ENCODE results near the gene PACS1.
A peak's percentile ranks its signal among the peaks of the same experiment; 100 is the strongest.

Gene PACS1

GRCh38 chr11:66266378-66267038 lies 196.4 kb downstream of the PACS1 start:
- Histone ChIP-seq H3K36me3 (peaks cover 18 to 67% (median 52%) of the 10 kb centered on the region in 11 experiments), H3K27me3 (no peaks in the 10 kb centered on the region), H3K27ac (peak overlapping the region in 4 of 11 experiments; percentile 45 to 93 (median 87); a peak in 5 of 22 replicates), H3K4me1 (peaks cover 26 to 35% (median 30%) of the 10 kb centered on the region in 10 experiments), H3K9ac (peak overlapping the region; percentile 50 to 96 (median 92); a peak in 18 of 22 replicates), H4K20me1 (peaks cover 22 to 68% (median 28%) of the 10 kb centered on the region in 11 experiments; a peak in 21 of 22 replicates), H3K9me3 (replicated peaks in 1 of 11) (no peaks in the 10 kb centered on the region), H3K4me3 (peak overlapping the region in 8 of 10 experiments; percentile 84 to 99 (median 96); a peak in 13 of 20 replicates), H3K4me2 (peak overlapping the region; percentile 85 to 99 (median 96))
- TF ChIP-seq Cebpa-rat (IDR thresholded peaks at IDR 0.05): no peak

- Histone ChIP-seq H3K4me2 (peak overlapping the region; percentile 85 to 99 (median 96)), H3K36me3 (peaks cover 21 to 67% (median 53%) of the 10 kb centered on the region in 11 experiments), H3K9ac (peak overlapping the region; percentile 50 to 96 (median 92); a peak in 21 of 22 replicates), H3K9me3 (replicated peaks in 1 of 11) (no peaks in the 10 kb centered on the region), H4K20me1 (peaks cover 27 to 68% (median 33%) of the 10 kb centered on the region in 11 experiments; a peak in 21 of 22 replicates), H3K4me1 (peaks cover 26 to 36% (median 30%) of the 10 kb centered on the region in 10 experiments), H3K27ac (peak overlapping the region in 9 of 11 experiments; percentile 45 to 97 (median 90); a peak in 17 of 22 replicates), H3K27me3 (no peaks in the 10 kb centered on the region), H3K4me3 (peak overlapping the region; percentile 78 to 99 (median 92))
- no peak for TF ChIP-seq Cebpa-rat (IDR thresholded peaks at IDR 0.05)
Observed at GRCh38 chr11:66267039-66267378, 196.9 kb downstream of the PACS1 start.

- H3K4me3 ChIP-seq: peak overlapping the region; percentile 78 to 99 (median 92)
- H3K9ac ChIP-seq: peak overlapping the region; percentile 84 to 96 (median 93)
- peaks cover 23 to 67% (median 53%) of the 10 kb centered on the region in 11 experiments for H3K36me3 ChIP-seq
- peaks cover 26 to 36% (median 30%) of the 10 kb centered on the region in 10 experiments for H3K4me1 ChIP-seq
- peak overlapping the region; percentile 84 to 97 (median 90) for H3K27ac ChIP-seq
- no peaks in the 10 kb centered on the region for H3K9me3 ChIP-seq (replicated peaks in 1 of 11)
- TF ChIP-seq Cebpa-rat (IDR thresholded peaks at IDR 0.05): no peak
- H3K27me3 ChIP-seq: no peaks in the 10 kb centered on the region
- peak overlapping the region; percentile 85 to 99 (median 96) for H3K4me2 ChIP-seq
- H4K20me1 ChIP-seq: peaks cover 33 to 68% (median 39%) of the 10 kb centered on the region in 11 experiments; a peak in 21 of 22 replicates
Observed at GRCh38 chr11:66267379-66268243, 197.5 kb downstream of the PACS1 start.

GRCh38 chr11:66268244-66268951 lies 198.3 kb downstream of the PACS1 start, which contains the start of gene RAB1B:
TSS of gene RAB1B (plus strand) at chr11:66268639. CDS start at chr11:66268680, 41 bp downstream.
- Histone ChIP-seq H3K9me3 (replicated peaks in 1 of 11) (no peaks in the 10 kb centered on the region), H3K36me3 (peaks cover 26 to 67% (median 53%) of the 10 kb centered on the region in 11 experiments)
- no peak for TF ChIP-seq Cebpa-rat (IDR thresholded peaks at IDR 0.05)

GRCh38 chr11:66268952-66269905 lies 199.2 kb downstream of the PACS1 start:
- H3K27me3 ChIP-seq: no peaks in the 10 kb centered on the region
- peak overlapping the region; percentile 84 to 97 (median 90) for H3K27ac ChIP-seq
- H3K4me2 ChIP-seq: peak overlapping the region; percentile 73 to 99 (median 96)
- H4K20me1 ChIP-seq: peaks cover 47 to 69% (median 54%) of the 10 kb centered on the region in 11 experiments; a peak in 21 of 22 replicates
- peaks cover 26 to 36% (median 30%) of the 10 kb centered on the region in 10 experiments for H3K4me1 ChIP-seq
- H3K9me3 ChIP-seq (replicated peaks in 1 of 11): no peaks in the 10 kb centered on the region
- H3K4me3 ChIP-seq: peak overlapping the region; percentile 78 to 99 (median 92)
- H3K9ac ChIP-seq: peak overlapping the region; percentile 84 to 96 (median 93)
- no peak for TF ChIP-seq Cebpa-rat (IDR thresholded peaks at IDR 0.05)
- peaks cover 30 to 67% (median 55%) of the 10 kb centered on the region in 11 experiments for H3K36me3 ChIP-seq

More at GRCh38 chr11:66268244-66268951, 198.3 kb downstream of the PACS1 start, which contains the start of gene RAB1B:
- H3K9ac ChIP-seq: peak within 1 kb of the TSS; percentile 84 to 96 (median 93)
- peak within 1 kb of the TSS; percentile 91 to 99 (median 98) for H3K4me2 ChIP-seq
- H3K4me3 ChIP-seq: peak within 1 kb of the TSS; percentile 78 to 99 (median 92)
- peak within 1 kb of the TSS; percentile 84 to 97 (median 90) for H3K27ac ChIP-seq
- H4K20me1 ChIP-seq: peaks cover 39 to 69% (median 46%) of the 10 kb centered on the region in 11 experiments; a peak in 21 of 22 replicates
- peaks cover 26 to 36% (median 30%) of the 10 kb centered on the region in 10 experiments for H3K4me1 ChIP-seq
- no peaks in the 10 kb centered on the region for H3K27me3 ChIP-seq

GRCh38 chr11:66271816-66272215 lies 201.7 kb downstream of the PACS1 start:
- TF ChIP-seq Cebpa-rat (IDR thresholded peaks at IDR 0.05): no peak
- no peaks in the 10 kb centered on the region for H3K9me3 ChIP-seq (replicated peaks in 1 of 11)
- peaks cover 51 to 68% (median 60%) of the 10 kb centered on the region in 11 experiments for H3K36me3 ChIP-seq
- peaks cover 24 to 51% (median 39%) of the 10 kb centered on the region in 10 experiments for H3K4me1 ChIP-seq
- H4K20me1 ChIP-seq: peaks cover 68 to 81% (median 75%) of the 10 kb centered on the region in 11 experiments
- no peak overlapping the region for H3K27ac ChIP-seq
- H3K9ac ChIP-seq: no peak overlapping the region
- no peak overlapping the region for H3K4me2 ChIP-seq
- H3K27me3 ChIP-seq: no peaks in the 10 kb centered on the region
- no peak overlapping the region for H3K4me3 ChIP-seq

GRCh38 chr11:66272596-66272995 lies 202.5 kb downstream of the PACS1 start:
- no peak overlapping the region for H3K27ac ChIP-seq
- H3K27me3 ChIP-seq: no peaks in the 10 kb centered on the region; a peak in 1 of 22 replicates
- peaks cover 76 to 88% (median 83%) of the 10 kb centered on the region in 11 experiments for H4K20me1 ChIP-seq
- TF ChIP-seq Cebpa-rat (IDR thresholded peaks at IDR 0.05): no peak
- peaks cover 27 to 54% (median 43%) of the 10 kb centered on the region in 10 experiments for H3K4me1 ChIP-seq
- H3K4me3 ChIP-seq: no peak overlapping the region
- H3K9ac ChIP-seq: peak overlapping the region in 2 of 11 experiments; percentile 16 to 46; a peak in 1 of 22 replicates
- H3K36me3 ChIP-seq: peaks cover 51 to 68% (median 60%) of the 10 kb centered on the region in 11 experiments
- no peaks in the 10 kb centered on the region for H3K9me3 ChIP-seq (replicated peaks in 1 of 11)
- H3K4me2 ChIP-seq: no peak overlapping the region

Measured in BLaER1 treated with 17β-estradiol and CSF1 and Interleukin-3, amounts not matched to agents 10 nM and 100 nM (cell line).